GM21447 (cell line): Measurements from ENCODE around the gene TNKS1BP1.

ENCODE experiments used
- ATAC-seq: cut with Tn5 transposase; IDR thresholded peaks from one replicate; pipeline ENCODE4 v1.9.1; 2021; ENCODE audit not compliant: unreplicated experiment

Gene TNKS1BP1

GRCh38 chr11:57335023-57335342 is 10.2 kb upstream of the TNKS1BP1 start:
- ATAC-seq = peak; percentile 13

- ATAC-seq = no peak
Observed at GRCh38 chr11:57332694-57333440, 8.1 kb upstream of the TNKS1BP1 start.

GRCh38 chr11:57331720-57332119 is 7.0 kb upstream of the TNKS1BP1 start:
- no peak for ATAC-seq

- ATAC-seq = no peak
Observed at GRCh38 chr11:57330029-57330428, 5.3 kb upstream of the TNKS1BP1 start.

GRCh38 chr11:57327721-57328120 is 3.0 kb upstream of the TNKS1BP1 start:
- no peak for ATAC-seq

GRCh38 chr11:57325735-57326048 is 940 bp upstream of the TNKS1BP1 start:
- ATAC-seq = peak; percentile 3

- ATAC-seq = no peak
Observed at GRCh38 chr11:57324154-57324885, 432 bp downstream of the TNKS1BP1 start.

GRCh38 chr11:57323855-57324153 is 948 bp downstream of the TNKS1BP1 start:
- no peak for ATAC-seq

GRCh38 chr11:57323167-57323854 is 1.4 kb downstream of the TNKS1BP1 start:
- no peak for ATAC-seq

GRCh38 chr11:57322256-57323166 is 2.2 kb downstream of the TNKS1BP1 start:
- no peak for ATAC-seq

GRCh38 chr11:57321388-57322255 is 3.1 kb downstream of the TNKS1BP1 start:
- no peak for ATAC-seq

- ATAC-seq = no peak
Observed at GRCh38 chr11:57320719-57321387, 3.9 kb downstream of the TNKS1BP1 start.

- ATAC-seq = no peak
Observed at GRCh38 chr11:57320067-57320718, 4.6 kb downstream of the TNKS1BP1 start.

GRCh38 chr11:57318178-57318577 is 6.6 kb downstream of the TNKS1BP1 start:
- no peak for ATAC-seq

GRCh38 chr11:57316017-57316416 is 8.7 kb downstream of the TNKS1BP1 start:
- no peak for ATAC-seq

GRCh38 chr11:57315491-57315890 is 9.3 kb downstream of the TNKS1BP1 start:
- no peak for ATAC-seq

- no peak for ATAC-seq
Observed at GRCh38 chr11:57314221-57314973, 10.4 kb downstream of the TNKS1BP1 start.

- no peak for ATAC-seq
Observed at GRCh38 chr11:57313788-57314135, 11.0 kb downstream of the TNKS1BP1 start.
